ENCODE data around the gene CPSF7. TPM values are rescaled to one million over a fixed set of nuclear protein-coding genes. Genes with fewer than 3 reads are reported as not detected.
"Not testable (repeated sequence)": the region's sequence is repeated elsewhere in the genome, so short reads cannot be mapped to it uniquely, and the experiment has no call there.

The CPSF7 gene
- total and polyA plus RNA-seq, 3 experiments from 2014 or later: 32.9 to 140 (median 128) TPM

- no peaks in the 10 kb centered on the region for H3K9me3 Mint-ChIP-seq
- POLR2A ChIA-PET: interaction anchor here (1.4 kb wide), 1 partner anchor 9 kb away, joined by 3 read pairs; the partner anchor contains the start of gene TMEM216
- no peaks in the 10 kb centered on the region for H3K27me3 ChIP-seq (ENCODE audit: insufficient read depth, low read length, poor library complexity, severe bottlenecking)
- no peak overlapping the region for H3K4me3 ChIP-seq (ENCODE audit: low read length)
- H3K4me3 Mint-ChIP-seq: no peak overlapping the region
- no peak for DNase-seq
- H3K27me3 Mint-ChIP-seq: peaks cover 0 to 2% of the 10 kb centered on the region in 2 donors
- CTCF ChIA-PET: interaction anchor here (0.7 to 3.1 kb wide), 4 partner anchors 9 to 65 kb away, joined by 3 to 21 read pairs (median 8); partner anchors contain the start of gene TMEM216
- no peak overlapping the region for H3K27ac ChIP-seq (ENCODE audit: low read depth, low read length)
- no peaks in the 10 kb centered on the region for H3K9me3 ChIP-seq (ENCODE audit: low read length)
- peak overlapping the region in 3 of 8 donors; percentile 2 to 35 (median 18) for H3K27ac Mint-ChIP-seq
- no peaks in the 10 kb centered on the region for H3K4me1 Mint-ChIP-seq
- H3K36me3 Mint-ChIP-seq: peaks cover 0 to 67% (median 13%) of the 10 kb centered on the region in 3 donors
- H3K36me3 ChIP-seq (ENCODE audit: insufficient read depth, low read length): peaks cover 37% of the 10 kb centered on the region
- H3K4me1 ChIP-seq (ENCODE audit: insufficient read depth, low read length): no peaks in the 10 kb centered on the region
Measured at GRCh38 chr11:61401573-61401972, 28.2 kb downstream of the CPSF7 start.

GRCh38 chr11:61401173-61401572 lies 28.6 kb downstream of the CPSF7 start:
- ChIA-PET CTCF (interaction anchor here (0.7 to 3.1 kb wide), 4 partner anchors 8 to 65 kb away, joined by 3 to 21 read pairs (median 8); partner anchors contain the start of gene TMEM216), POLR2A (interaction anchor here (1.4 kb wide), 1 partner anchor 9 kb away, joined by 3 read pairs; the partner anchor contains the start of gene TMEM216)
- no peaks in the 10 kb centered on the region for H3K9me3 ChIP-seq (ENCODE audit: low read length)
- DNase-seq: no peak
- no peaks in the 10 kb centered on the region for H3K27me3 ChIP-seq (ENCODE audit: insufficient read depth, low read length, poor library complexity, severe bottlenecking)
- peaks cover 34% of the 10 kb centered on the region for H3K36me3 ChIP-seq (ENCODE audit: insufficient read depth, low read length)
- no peaks in the 10 kb centered on the region for H3K4me1 ChIP-seq (ENCODE audit: insufficient read depth, low read length)
- peaks cover 0 to 2% of the 10 kb centered on the region in 2 donors for H3K27me3 Mint-ChIP-seq
- H3K4me1 Mint-ChIP-seq: no peaks in the 10 kb centered on the region
- no peaks in the 10 kb centered on the region for H3K9me3 Mint-ChIP-seq
- H3K4me3 Mint-ChIP-seq: no peak overlapping the region
- H3K27ac ChIP-seq (ENCODE audit: low read depth, low read length): no peak overlapping the region
- peak overlapping the region in 4 of 8 donors; percentile 2 to 67 (median 56) for H3K27ac Mint-ChIP-seq
- H3K36me3 Mint-ChIP-seq: peaks cover 0 to 64% (median 13%) of the 10 kb centered on the region in 3 donors
- H3K4me3 ChIP-seq (ENCODE audit: low read length): no peak overlapping the region

- peak overlapping the region; percentile 91 to 97 (median 95) for H3K4me3 Mint-ChIP-seq
- peaks cover 4 to 39% (median 5%) of the 10 kb centered on the region in 3 donors for H3K36me3 Mint-ChIP-seq
- peak in 1 of 5 donors; percentile 41 for DNase-seq
- peak overlapping the region; percentile 76 for H3K4me3 ChIP-seq (ENCODE audit: low read length)
- no peaks in the 10 kb centered on the region for H3K27me3 ChIP-seq (ENCODE audit: insufficient read depth, low read length, poor library complexity, severe bottlenecking)
- POLR2A ChIA-PET: interaction anchor here (1.0 to 3.4 kb wide), 5 partner anchors 9 to 59 kb away, joined by 3 to 23 read pairs (median 13); partner anchors contain the start of genes CPSF7, CYB561A3, DDB1 and SDHAF2
- peak overlapping the region; percentile 67 for H3K27ac ChIP-seq (ENCODE audit: low read depth, low read length)
- H3K4me1 ChIP-seq (ENCODE audit: insufficient read depth, low read length): peaks cover 21% of the 10 kb centered on the region
- CTCF ChIA-PET: interaction anchor here (0.8 to 5.6 kb wide), 12 partner anchors 8 to 562 kb away, joined by 3 to 46 read pairs (median 4); partner anchors contain the start of genes CPSF7, CYB561A3, SDHAF2 and TMEM138
- H3K9me3 ChIP-seq (ENCODE audit: low read length): no peaks in the 10 kb centered on the region
- H3K27me3 Mint-ChIP-seq: no peaks in the 10 kb centered on the region
- peaks cover 4% of the 10 kb centered on the region for H3K36me3 ChIP-seq (ENCODE audit: insufficient read depth, low read length)
- H3K27ac Mint-ChIP-seq: peak overlapping the region; percentile 92 to 100 (median 98)
- H3K4me1 Mint-ChIP-seq: peaks cover 19 to 30% (median 23%) of the 10 kb centered on the region in 3 donors
- H3K9me3 Mint-ChIP-seq: no peaks in the 10 kb centered on the region
Measured at GRCh38 chr11:61392981-61393595, 36.7 kb downstream of the CPSF7 start.

GRCh38 chr11:61390161-61390560 lies 39.6 kb downstream of the CPSF7 start:
- Histone ChIP-seq H3K27ac (ENCODE audit: low read depth, low read length) (no peak overlapping the region), H3K4me3 (ENCODE audit: low read length) (no peak overlapping the region), H3K27me3 (ENCODE audit: insufficient read depth, low read length, poor library complexity, severe bottlenecking) (no peaks in the 10 kb centered on the region), H3K4me1 (ENCODE audit: insufficient read depth, low read length) (peaks cover 27% of the 10 kb centered on the region), H3K36me3 (ENCODE audit: insufficient read depth, low read length) (peaks cover 2% of the 10 kb centered on the region), H3K9me3 (ENCODE audit: low read length) (no peaks in the 10 kb centered on the region)
- ChIA-PET CTCF (interaction anchor here (5.6 kb wide), 1 partner anchor 53 kb away, joined by 46 read pairs; no protein-coding TSS in a partner anchor), POLR2A (no interaction called here)
- peaks cover 0 to 20% (median 3%) of the 10 kb centered on the region in 3 donors for H3K36me3 Mint-ChIP-seq
- DNase-seq: no peak
- H3K4me3 Mint-ChIP-seq: peak overlapping the region in 2 of 7 donors; percentile 41 to 46
- peaks cover 27 to 32% (median 30%) of the 10 kb centered on the region in 3 donors for H3K4me1 Mint-ChIP-seq
- no peaks in the 10 kb centered on the region for H3K27me3 Mint-ChIP-seq
- peak overlapping the region in 5 of 8 donors; percentile 19 to 58 (median 52) for H3K27ac Mint-ChIP-seq
- H3K9me3 Mint-ChIP-seq: no peaks in the 10 kb centered on the region

GRCh38 chr11:61384271-61385242 lies 45.2 kb downstream of the CPSF7 start:
- Mint-ChIP-seq H3K27me3 (no peaks in the 10 kb centered on the region), H3K27ac (no peak overlapping the region)
- no peaks in the 10 kb centered on the region for H3K36me3 ChIP-seq (ENCODE audit: insufficient read depth, low read length)

GRCh38 chr11:61383859-61384258 lies 45.9 kb downstream of the CPSF7 start:
- POLR2A ChIA-PET: interaction anchor here (0.6 to 3.3 kb wide), 2 partner anchors 15 to 48 kb away, joined by 3 to 16 read pairs; no protein-coding TSS in a partner anchor
- H3K4me1 ChIP-seq (ENCODE audit: insufficient read depth, low read length); H3K4me3 Mint-ChIP-seq; H3K4me1 Mint-ChIP-seq; H3K9me3 Mint-ChIP-seq; DNase-seq; H3K36me3 Mint-ChIP-seq; H3K9me3 ChIP-seq (ENCODE audit: low read length); H3K27ac ChIP-seq (ENCODE audit: low read depth, low read length); H3K27me3 Mint-ChIP-seq; H3K4me3 ChIP-seq (ENCODE audit: low read length); H3K27me3 ChIP-seq (ENCODE audit: insufficient read depth, low read length, poor library complexity, severe bottlenecking); H3K36me3 ChIP-seq (ENCODE audit: insufficient read depth, low read length); H3K27ac Mint-ChIP-seq: not testable (repeated sequence)
- CTCF ChIA-PET: interaction anchor here (2.6 to 9.2 kb wide), 8 partner anchors 11 to 53 kb away, joined by 12 to 159 read pairs (median 20); partner anchors contain the start of genes CYB561A3, DDB1, TKFC and TMEM138

More at GRCh38 chr11:61384271-61385242, 45.2 kb downstream of the CPSF7 start:
- no peak overlapping the region for H3K4me3 ChIP-seq (ENCODE audit: low read length)
- ChIA-PET CTCF (interaction anchor here (1.0 to 9.2 kb wide), 19 partner anchors 9 to 130 kb away, joined by 3 to 159 read pairs (median 10); partner anchors contain the start of genes CPSF7, CYB561A3, DDB1 and SDHAF2), POLR2A (interaction anchor here (1.5 to 3.3 kb wide), 3 partner anchors 23 to 51 kb away, joined by 7 to 16 read pairs (median 8); partner anchors contain the start of genes CYB561A3, TKFC and TMEM138)
- H3K27me3 ChIP-seq (ENCODE audit: insufficient read depth, low read length, poor library complexity, severe bottlenecking): no peaks in the 10 kb centered on the region
- peaks cover 6 to 8% (median 7%) of the 10 kb centered on the region in 3 donors for H3K4me1 Mint-ChIP-seq
- DNase-seq: no peak
- no peaks in the 10 kb centered on the region for H3K9me3 Mint-ChIP-seq
- no peak overlapping the region for H3K27ac ChIP-seq (ENCODE audit: low read depth, low read length)
- no peaks in the 10 kb centered on the region for H3K9me3 ChIP-seq (ENCODE audit: low read length)
- peak overlapping the region in 1 of 7 donors; percentile 44 for H3K4me3 Mint-ChIP-seq
- peaks cover 6% of the 10 kb centered on the region for H3K4me1 ChIP-seq (ENCODE audit: insufficient read depth, low read length)
- H3K36me3 Mint-ChIP-seq: no peaks in the 10 kb centered on the region

- H3K9me3 ChIP-seq (ENCODE audit: low read length): no peaks in the 10 kb centered on the region
- ChIA-PET POLR2A (no interaction called here), CTCF (interaction anchor here (9.2 kb wide), 1 partner anchor 43 kb away, joined by 159 read pairs; no protein-coding TSS in a partner anchor)
- no peak overlapping the region for H3K27ac ChIP-seq (ENCODE audit: low read depth, low read length)
- no peaks in the 10 kb centered on the region for H3K9me3 Mint-ChIP-seq
- no peaks in the 10 kb centered on the region for H3K36me3 ChIP-seq (ENCODE audit: insufficient read depth, low read length)
- H3K36me3 Mint-ChIP-seq: peaks cover 0 to 14% (median 3%) of the 10 kb centered on the region in 3 donors
- no peak for DNase-seq
- no peaks in the 10 kb centered on the region for H3K27me3 Mint-ChIP-seq
- peaks cover 6% of the 10 kb centered on the region for H3K4me1 ChIP-seq (ENCODE audit: insufficient read depth, low read length)
- no peaks in the 10 kb centered on the region for H3K27me3 ChIP-seq (ENCODE audit: insufficient read depth, low read length, poor library complexity, severe bottlenecking)
- H3K4me3 ChIP-seq (ENCODE audit: low read length): no peak overlapping the region
- H3K4me1 Mint-ChIP-seq: peaks cover 6 to 8% (median 7%) of the 10 kb centered on the region in 3 donors
- no peak overlapping the region for H3K4me3 Mint-ChIP-seq
- peak overlapping the region in 1 of 8 donors; percentile 60 for H3K27ac Mint-ChIP-seq
Measured at GRCh38 chr11:61380884-61381283, 48.9 kb downstream of the CPSF7 start.
